Body of pancreas (tissue), 4 donors: ENCODE results near the gene FAM76B.

ENCODE experiments used
- POLR2A ChIP-seq, 3 donors: fragments of 450-650 bp; IDR thresholded peaks; one replicate each; pipeline ENCODE4 v1.6.1; 2016; ENCODE audit warnings: antibody characterized with exemption in 3 of 3, mild to moderate bottlenecking in 2 of 3
- TF ChIP-seq, protein P1 (sequence below), 7 experiments: fragments of 450-650 bp in 4 of 7; fragments of 200-600 bp in 3 of 7; sonication (generic) in 3 of 7; IDR thresholded peaks; one replicate each; pipeline ENCODE4 v1.5.1; 2016 to 2019; ENCODE audit warnings: antibody characterized with exemption in 7 of 7

DNA sequence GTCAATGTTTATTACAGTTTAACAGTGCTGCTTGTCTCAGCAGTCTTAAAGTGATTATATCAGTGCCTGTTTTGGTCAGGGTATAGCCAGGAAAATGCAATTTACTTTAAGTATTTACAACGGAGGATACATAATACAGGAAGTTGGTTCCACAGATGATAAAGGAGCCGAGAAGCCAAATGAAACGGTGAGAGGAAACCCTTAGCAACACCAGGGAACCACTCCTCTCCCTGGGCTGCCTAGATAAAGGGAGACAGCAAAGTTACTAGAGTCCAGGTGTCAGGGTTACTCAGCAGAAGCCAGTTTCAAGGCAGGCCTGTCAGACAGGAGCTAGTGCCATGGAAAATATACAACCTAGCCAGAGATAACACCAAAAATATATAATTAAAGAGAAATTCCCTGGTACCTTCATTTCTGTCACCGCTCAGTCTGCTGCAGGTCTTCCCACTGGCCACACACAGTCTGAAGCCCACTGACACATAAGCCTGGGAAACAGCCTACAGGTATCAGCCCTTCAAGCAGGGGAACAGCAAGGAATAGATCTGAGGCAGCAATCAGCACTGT lies 55.5 kb downstream of the FAM76B start:
- TF ChIP-seq, protein P1, sequence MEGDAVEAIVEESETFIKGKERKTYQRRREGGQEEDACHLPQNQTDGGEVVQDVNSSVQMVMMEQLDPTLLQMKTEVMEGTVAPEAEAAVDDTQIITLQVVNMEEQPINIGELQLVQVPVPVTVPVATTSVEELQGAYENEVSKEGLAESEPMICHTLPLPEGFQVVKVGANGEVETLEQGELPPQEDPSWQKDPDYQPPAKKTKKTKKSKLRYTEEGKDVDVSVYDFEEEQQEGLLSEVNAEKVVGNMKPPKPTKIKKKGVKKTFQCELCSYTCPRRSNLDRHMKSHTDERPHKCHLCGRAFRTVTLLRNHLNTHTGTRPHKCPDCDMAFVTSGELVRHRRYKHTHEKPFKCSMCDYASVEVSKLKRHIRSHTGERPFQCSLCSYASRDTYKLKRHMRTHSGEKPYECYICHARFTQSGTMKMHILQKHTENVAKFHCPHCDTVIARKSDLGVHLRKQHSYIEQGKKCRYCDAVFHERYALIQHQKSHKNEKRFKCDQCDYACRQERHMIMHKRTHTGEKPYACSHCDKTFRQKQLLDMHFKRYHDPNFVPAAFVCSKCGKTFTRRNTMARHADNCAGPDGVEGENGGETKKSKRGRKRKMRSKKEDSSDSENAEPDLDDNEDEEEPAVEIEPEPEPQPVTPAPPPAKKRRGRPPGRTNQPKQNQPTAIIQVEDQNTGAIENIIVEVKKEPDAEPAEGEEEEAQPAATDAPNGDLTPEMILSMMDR (IDR thresholded peaks at IDR 0.05) = no peak
- TF ChIP-seq POLR2A (IDR thresholded peaks at IDR 0.05) = no peak
